PC-9 (cell line): Measurements from ENCODE around the gene MGLL. TPM values are rescaled to one million over a fixed set of nuclear protein-coding genes. Genes with fewer than 3 reads are reported as not detected.

ENCODE experiments used
- BruUV-seq: library from RNA; stranded (reverse); fragments of 400-500 nt; replicated peaks from 2 replicates; lab custom pipeline; 2021; lab: Mats Ljungman, UMichigan
- CTCF ChIA-PET: fragments of 300-600 bp; sonication (Branson Sonifier 250); formaldehyde crosslinking; loops from one replicate; lab custom pipeline; 2022; ENCODE audit warnings: antibody characterized with exemption; lab: Charles Lee
- POLR2A ChIA-PET: fragments of 300-600 bp; sonication (Branson Sonifier 250); formaldehyde crosslinking; loops from one replicate; lab custom pipeline; 2022; ENCODE audit warnings: antibody characterized with exemption; ENCODE audit not compliant: unreplicated experiment; lab: Charles Lee
- DNase-seq, 2 experiments: peaks; one replicate each; pipeline versions ENCODE4 v3.0.0 to v3.0.0-alpha.2; 2015 to 2022; ENCODE audit warnings: mixed read lengths in 1 of 2
- H2AFZ ChIP-seq: fragments of 200-600 bp; sonication (generic); 2 replicates; pipeline ENCODE4 v1.8.1; 2017; ENCODE audit warnings: antibody characterized with exemption
- H3F3A ChIP-seq: fragments of 200-600 bp; sonication (generic); 2 replicates; pipeline ENCODE4 v1.8.1; 2017; ENCODE audit warnings: antibody characterized with exemption, mild to moderate bottlenecking, low read depth; ENCODE audit not compliant: insufficient read depth
- H3K27ac ChIP-seq: fragments of 200-600 bp; sonication (generic); 2 replicates; pipeline ENCODE4 v1.6.1; 2016; ENCODE audit warnings: mixed run types
- H3K27me3 ChIP-seq: fragments of 200-600 bp; sonication (generic); 2 replicates; pipeline ENCODE4 v1.6.1; 2016; ENCODE audit warnings: low read depth, mixed run types; ENCODE audit not compliant: insufficient read depth
- H3K36me3 ChIP-seq: fragments of 200-600 bp; sonication (generic); 2 replicates; pipeline ENCODE4 v1.6.1; 2016; ENCODE audit warnings: low read depth, mixed run types
- H3K4me1 ChIP-seq: fragments of 200-600 bp; sonication (generic); replicated peaks from 2 replicates; pipeline ENCODE4 v1.6.1; 2016; ENCODE audit warnings: mixed run types; ENCODE audit not compliant: insufficient read depth
- H3K4me2 ChIP-seq: fragments of 200-600 bp; sonication (generic); 2 replicates; pipeline ENCODE4 v1.6.1; 2017; ENCODE audit warnings: mixed run types
- H3K4me3 ChIP-seq: fragments of 200-600 bp; sonication (generic); 2 replicates; pipeline ENCODE4 v1.6.1; 2016; ENCODE audit warnings: mixed run types
- H3K79me2 ChIP-seq: fragments of 200-600 bp; sonication (generic); 2 replicates; pipeline ENCODE4 v1.6.1; 2017; ENCODE audit warnings: low read depth, mixed run types
- H3K9me2 ChIP-seq: fragments of 200-600 bp; sonication (generic); 2 replicates; pipeline ENCODE4 v1.8.1; 2017; ENCODE audit warnings: mild to moderate bottlenecking; ENCODE audit not compliant: insufficient read depth
- H3K9me3 ChIP-seq: fragments of 200-600 bp; sonication (generic); 2 replicates; pipeline ENCODE4 v1.8.1; 2016; ENCODE audit warnings: low read depth; ENCODE audit not compliant: insufficient read depth
- H4K20me1 ChIP-seq: fragments of 200-600 bp; sonication (generic); 2 replicates; pipeline ENCODE4 v1.8.1; 2017; ENCODE audit not compliant: insufficient read depth
- CTCF ChIP-seq: fragments of 200-600 bp; sonication (generic); conservative IDR thresholded peaks from 2 replicates; pipeline ENCODE4 v1.6.1; 2017; ENCODE audit warnings: mixed run types, antibody characterized with exemption, mild to moderate bottlenecking, moderate library complexity
- EZH2 ChIP-seq: fragments of 200-600 bp; sonication (generic); IDR thresholded peaks from 2 replicates; pipeline ENCODE4 v1.8.0; 2017; ENCODE audit warnings: antibody characterized with exemption, low read depth
- intact Hi-C: fragments of 100-400 bp; cut with micrococcal nuclease; formaldehyde crosslinking; loops from one replicate; pipeline ENCODE4 v1.10.0; 2022; ENCODE audit not compliant: unreplicated experiment
- total RNA-seq: library from RNA; stranded (reverse); gene quantifications from 2 replicates; pipeline ENCODE4 v1.2.3, GENCODE V29; 2021

The MGLL gene
- total RNA-seq, 1 experiment from 2014 or later, result 30.7 TPM

GRCh38 chr3:127672429-127673190 is 149.7 kb downstream of the MGLL start, which contains the start of gene ABTB1:
ABTB1 (plus strand) TSS chr3:127672952; CDS start chr3:127673026, 74 bp downstream.
- Histone ChIP-seq H4K20me1 (no peaks in the 10 kb centered on the region), H3K4me2 (peak within 1 kb of the TSS; percentile 99), H3F3A (no peaks in the 10 kb centered on the region), H3K4me1 (peaks cover 7% of the 10 kb centered on the region; the same call in 1 of the 2 replicates), H3K79me2 (no peaks in the 10 kb centered on the region), H3K27me3 (no peaks in the 10 kb centered on the region), H3K4me3 (peak within 1 kb of the TSS; percentile 85), H3K36me3 (no peaks in the 10 kb centered on the region), H3K27ac (peak within 1 kb of the TSS; percentile 56), H3K9me3 (no peaks in the 10 kb centered on the region), H2AFZ (peak within 1 kb of the TSS; percentile 95), H3K9me2 (no peaks in the 10 kb centered on the region)
- DNase-seq, result peak; percentile 54 to 79
- intact Hi-C loops, result loop anchor here (2.0 to 10.0 kb wide), 4 partner anchors 18 to 1382 kb away; partner anchors contain the start of gene TPRA1
- TSS peak; percentile 73 for BruUV-seq
- POLR2A ChIA-PET, result interaction anchor here (0.6 kb wide), 1 partner anchor 12 kb away, joined by 9 read pairs; no protein-coding TSS in a partner anchor
- TF ChIP-seq EZH2, result no peak
- no peak for TF ChIP-seq CTCF
- CTCF ChIA-PET, result no interaction called here

- ChIA-PET CTCF (no interaction called here), POLR2A (interaction anchor here (0.6 kb wide), 1 partner anchor 12 kb away, joined by 9 read pairs; no protein-coding TSS in a partner anchor)
Observed at GRCh38 chr3:127671523-127672428, 150.5 kb downstream of the MGLL start.

More at GRCh38 chr3:127671523-127672428, 150.5 kb downstream of the MGLL start:
- Histone ChIP-seq H3F3A (no peaks in the 10 kb centered on the region), H4K20me1 (no peaks in the 10 kb centered on the region), H3K27ac (peak overlapping the region; percentile 56), H2AFZ (peak overlapping the region; percentile 68), H3K79me2 (no peaks in the 10 kb centered on the region), H3K4me3 (peak overlapping the region; percentile 85), H3K9me2 (no peaks in the 10 kb centered on the region), H3K4me2 (peak overlapping the region; percentile 99), H3K27me3 (no peaks in the 10 kb centered on the region), H3K4me1 (peaks cover 7% of the 10 kb centered on the region; the same call in 1 of the 2 replicates), H3K9me3 (no peaks in the 10 kb centered on the region), H3K36me3 (no peaks in the 10 kb centered on the region)
- BruUV-seq, result no TSS peak
- intact Hi-C loops, result loop anchor here (2.0 to 10.0 kb wide), 4 partner anchors 19 to 1383 kb away; partner anchors contain the start of gene TPRA1
- no peak for DNase-seq
- TF ChIP-seq EZH2 (no peak), CTCF (no peak)
